SKM-1 (cell line): Measurements from ENCODE around the gene WIPF2.

Source experiments
- DNase-seq: peaks from one replicate; lab custom pipeline; 2025; ENCODE audit not compliant: unreplicated experiment; lab: John Stamatoyannopoulos, UW

Gene WIPF2

GRCh38 chr17:40244255-40244654 is 25.2 kb downstream of the WIPF2 start:
- no peak for DNase-seq

GRCh38 chr17:40247926-40248495 is 28.9 kb downstream of the WIPF2 start:
- DNase-seq, result no peak

GRCh38 chr17:40248507-40248906 is 29.4 kb downstream of the WIPF2 start:
- DNase-seq, result no peak

- DNase-seq, result no peak
Observed at GRCh38 chr17:40251576-40251975, 32.5 kb downstream of the WIPF2 start.

- DNase-seq, result no peak
Observed at GRCh38 chr17:40253565-40253964, 34.5 kb downstream of the WIPF2 start.

- no peak for DNase-seq
Observed at GRCh38 chr17:40259505-40259904, 40.4 kb downstream of the WIPF2 start.

GRCh38 chr17:40260528-40260927 is 41.4 kb downstream of the WIPF2 start:
- no peak for DNase-seq

GRCh38 chr17:40264458-40265185 is 45.5 kb downstream of the WIPF2 start:
- DNase-seq, result no peak

- no peak for DNase-seq
Observed at GRCh38 chr17:40265337-40265736, 46.2 kb downstream of the WIPF2 start.

- DNase-seq, result no peak
Observed at GRCh38 chr17:40266882-40267281, 47.8 kb downstream of the WIPF2 start.

- no peak for DNase-seq
Observed at GRCh38 chr17:40268141-40268712, 49.1 kb downstream of the WIPF2 start.

GRCh38 chr17:40278414-40278813 is 59.3 kb downstream of the WIPF2 start:
- no peak for DNase-seq

- no peak for DNase-seq
Observed at GRCh38 chr17:40279402-40279801, 60.3 kb downstream of the WIPF2 start.

- DNase-seq, result no peak
Observed at GRCh38 chr17:40281663-40282062, 62.6 kb downstream of the WIPF2 start.

- no peak for DNase-seq
Observed at GRCh38 chr17:40283662-40284061, 64.6 kb downstream of the WIPF2 start.

GRCh38 chr17:40284085-40284713 is 65.1 kb downstream of the WIPF2 start:
- no peak for DNase-seq

GRCh38 chr17:40286473-40286872 is 67.4 kb downstream of the WIPF2 start:
- DNase-seq, result no peak

- no peak for DNase-seq
Observed at GRCh38 chr17:40287159-40287493, 68.0 kb downstream of the WIPF2 start.

GRCh38 chr17:40287494-40288369 is 68.6 kb downstream of the WIPF2 start, which contains the start of gene CDC6:
CDC6 (plus strand) TSS chr17:40287879; CDS start chr17:40289421, 1,542 bp downstream.
- peak; percentile 98 for DNase-seq

GRCh38 chr17:40290629-40291280 is 71.7 kb downstream of the WIPF2 start:
- peak; percentile 43 for DNase-seq

GRCh38 chr17:40291281-40291664 is 72.2 kb downstream of the WIPF2 start:
- DNase-seq, result no peak
